ENCODE data around the gene RHOD.

DNA sequence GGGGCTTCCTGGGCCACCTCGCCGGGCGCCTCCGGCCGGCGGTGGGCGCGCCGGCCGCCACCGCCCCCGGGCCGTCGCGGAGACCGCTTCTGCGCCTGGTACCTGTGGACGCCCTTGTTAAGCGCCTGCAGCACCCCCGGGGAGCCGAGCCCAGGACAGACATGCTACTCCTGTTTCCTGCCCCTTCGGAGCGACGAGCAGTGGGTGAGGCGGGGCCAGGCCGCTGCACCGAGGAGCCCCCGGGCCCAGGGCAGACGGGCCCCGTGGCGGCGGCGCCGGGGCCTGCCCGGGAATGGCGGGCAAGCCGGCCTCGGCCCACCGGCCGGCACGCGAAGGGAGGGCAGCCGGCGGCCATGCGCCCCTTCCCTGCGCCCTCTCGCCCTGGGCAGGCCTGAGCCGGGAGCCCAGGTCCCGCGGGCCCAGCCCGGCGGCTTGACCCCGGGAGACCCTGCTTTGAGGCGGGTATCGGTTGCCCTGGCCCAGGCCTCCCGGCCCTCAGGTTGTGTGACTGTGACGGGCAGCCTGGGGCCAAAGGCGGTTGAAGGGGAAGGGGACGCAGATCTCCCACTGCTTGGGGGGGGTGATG lies 61.6 kb downstream of the RHOD start:
- TF ChIP-seq, protein P1, sequence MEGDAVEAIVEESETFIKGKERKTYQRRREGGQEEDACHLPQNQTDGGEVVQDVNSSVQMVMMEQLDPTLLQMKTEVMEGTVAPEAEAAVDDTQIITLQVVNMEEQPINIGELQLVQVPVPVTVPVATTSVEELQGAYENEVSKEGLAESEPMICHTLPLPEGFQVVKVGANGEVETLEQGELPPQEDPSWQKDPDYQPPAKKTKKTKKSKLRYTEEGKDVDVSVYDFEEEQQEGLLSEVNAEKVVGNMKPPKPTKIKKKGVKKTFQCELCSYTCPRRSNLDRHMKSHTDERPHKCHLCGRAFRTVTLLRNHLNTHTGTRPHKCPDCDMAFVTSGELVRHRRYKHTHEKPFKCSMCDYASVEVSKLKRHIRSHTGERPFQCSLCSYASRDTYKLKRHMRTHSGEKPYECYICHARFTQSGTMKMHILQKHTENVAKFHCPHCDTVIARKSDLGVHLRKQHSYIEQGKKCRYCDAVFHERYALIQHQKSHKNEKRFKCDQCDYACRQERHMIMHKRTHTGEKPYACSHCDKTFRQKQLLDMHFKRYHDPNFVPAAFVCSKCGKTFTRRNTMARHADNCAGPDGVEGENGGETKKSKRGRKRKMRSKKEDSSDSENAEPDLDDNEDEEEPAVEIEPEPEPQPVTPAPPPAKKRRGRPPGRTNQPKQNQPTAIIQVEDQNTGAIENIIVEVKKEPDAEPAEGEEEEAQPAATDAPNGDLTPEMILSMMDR (IDR thresholded peaks at IDR 0.05) = no peak
- peak in 1 of 2 donors; percentile 16 for TF ChIP-seq POLR2A (IDR thresholded peaks at IDR 0.05)
